Endothelial cell of umbilical vein (primary cell): ENCODE data around the gene DYNLT5. TPM values are rescaled to one million over a fixed set of nuclear protein-coding genes. Genes with fewer than 3 reads are reported as not detected.

Source experiments
- BruUV-seq: library from RNA; stranded (reverse); fragments of 400-500 nt; replicated peaks from 2 replicates; lab custom pipeline; 2021; lab: Mats Ljungman, UMichigan
- CTCF ChIA-PET: fragments of 300-600, 350-600 bp; sonication (Branson Sonifier 250); formaldehyde crosslinking; loops from one replicate; lab custom pipeline; 2021; ENCODE audit warnings: antibody characterized with exemption, inconsistent platforms; lab: Charles Lee
- POLR2A ChIA-PET: fragments of 300-600, 350-600 bp; sonication (Branson Sonifier 250); formaldehyde crosslinking; loops from one replicate; lab custom pipeline; 2021; ENCODE audit warnings: antibody characterized with exemption, inconsistent platforms; lab: Charles Lee
- DNase-seq: peaks from one replicate; pipeline ENCODE4 v3.0.0-alpha.2; 2011; ENCODE audit warnings: low read depth, low spot score
- FAIRE-seq: peaks from 2 replicates; lab custom pipeline; 2011; peaks lifted over from hg19 to GRCh38; lab: Jason Lieb, UNC
- H2AFZ ChIP-seq: 2 replicates; pipeline ENCODE4 v1.6.0; 2012; ENCODE audit warnings: low read depth, low read length, control low read depth, inconsistent platforms
- H3K27ac ChIP-seq: 2 replicates; pipeline ENCODE4 v1.5.1; 2011; ENCODE audit warnings: low read depth, mild to moderate bottlenecking, control low read depth, low read length, moderate library complexity; ENCODE audit not compliant: insufficient read depth
- H3K27me3 ChIP-seq, 2 experiments: 2 replicates each; pipeline versions ENCODE4 v1.6.0 to v1.6.1; 2011; ENCODE audit warnings: low read length in 2 of 2, mixed read lengths in 1 of 2; ENCODE audit not compliant: control insufficient read depth in 2 of 2, insufficient read depth in 2 of 2
- H3K36me3 ChIP-seq, 2 experiments: 2 replicates in 1 of 2; 3 replicates in 1 of 2; pipeline ENCODE4 v1.5.1; 2011; ENCODE audit warnings: low read length in 2 of 2, mild to moderate bottlenecking in 1 of 2, moderate library complexity in 1 of 2; ENCODE audit not compliant: control insufficient read depth in 2 of 2, insufficient read depth in 2 of 2; ENCODE audit errors: extremely low read depth in 1 of 2
- H3K4me1 ChIP-seq: 3 replicates; pipeline ENCODE4 v1.5.1; 2011; ENCODE audit warnings: mild to moderate bottlenecking, low read length; ENCODE audit not compliant: control insufficient read depth, insufficient read depth; ENCODE audit errors: extremely low read depth
- H3K4me2 ChIP-seq: 2 replicates; pipeline ENCODE4 v1.6.1; 2011; ENCODE audit warnings: low read length, control low read depth, mixed read lengths; ENCODE audit not compliant: insufficient read depth
- H3K4me3 ChIP-seq, 3 experiments: fragments of 200-600 bp in 1 of 3; sonication (generic), shearing (Covaris generic) in 1 of 3; replicated peaks in 1 of 3; 2 replicates each; pipeline ENCODE4 v1.5.1; 2011 to 2016; ENCODE audit warnings: control low read depth in 3 of 3, low read length in 3 of 3, mild to moderate bottlenecking in 2 of 3, inconsistent platforms in 1 of 3, low read depth in 1 of 3, moderate library complexity in 1 of 3; ENCODE audit not compliant: insufficient read depth in 1 of 3
- H3K79me2 ChIP-seq: 2 replicates; pipeline ENCODE4 v1.6.0; 2012; ENCODE audit warnings: low read length, inconsistent platforms; ENCODE audit not compliant: control insufficient read depth, insufficient read depth
- H3K9ac ChIP-seq: replicated peaks from 2 replicates; pipeline ENCODE3; 2011; ENCODE audit warnings: low read length, control low read depth; ENCODE audit not compliant: insufficient read depth; ENCODE audit errors: extremely low read depth
- H3K9me1 ChIP-seq: replicated peaks from 3 replicates; pipeline ENCODE4 v1.6.0; 2011; ENCODE audit warnings: mild to moderate bottlenecking, low read length; ENCODE audit not compliant: control insufficient read depth, insufficient read depth; ENCODE audit errors: extremely low read depth
- H3K9me3 ChIP-seq: replicated peaks from 2 replicates; pipeline ENCODE4 v1.5.1; 2012; ENCODE audit warnings: low read length, inconsistent platforms; ENCODE audit not compliant: control insufficient read depth, insufficient read depth
- H4K20me1 ChIP-seq: replicated peaks from 2 replicates; pipeline ENCODE3; 2011; ENCODE audit warnings: mild to moderate bottlenecking, low read length; ENCODE audit not compliant: control insufficient read depth, insufficient read depth; ENCODE audit errors: extremely low read depth
- CTCF ChIP-seq, 2 donors: IDR thresholded peaks; 1 replicate in 1 of 2; 2 replicates in 1 of 2; pipeline ENCODE4 v1.5.1; 2011; ENCODE audit warnings: low read length in 2 of 2, mild to moderate bottlenecking in 2 of 2, moderate library complexity in 2 of 2, control low read depth in 1 of 2, inconsistent platforms in 1 of 2, low read depth in 1 of 2; ENCODE audit not compliant: insufficient read depth in 1 of 2; ENCODE audit errors: extremely low read depth in 1 of 2
- EZH2 ChIP-seq: IDR thresholded peaks from 2 replicates; pipeline ENCODE4 v1.6.1; 2012; ENCODE audit warnings: borderline replicate concordance, low read depth, mild to moderate bottlenecking, moderate library complexity, low read length, inconsistent platforms; ENCODE audit not compliant: severe bottlenecking
- FOS ChIP-seq: IDR thresholded peaks from 2 replicates; pipeline ENCODE4 v1.6.1; 2011; ENCODE audit warnings: mild to moderate bottlenecking, low read length, moderate library complexity, borderline replicate concordance; ENCODE audit not compliant: insufficient read depth
- GATA2 ChIP-seq: IDR thresholded peaks from 2 replicates; pipeline ENCODE4 v1.7.0; 2011; ENCODE audit warnings: low read depth, mild to moderate bottlenecking, moderate library complexity, mixed read lengths, low read length; ENCODE audit not compliant: insufficient read length, insufficient read depth
- JUN ChIP-seq: IDR thresholded peaks from 2 replicates; pipeline ENCODE4 v1.6.1; 2011; ENCODE audit warnings: borderline replicate concordance, low read depth; ENCODE audit not compliant: insufficient read length, insufficient read depth
- MAX ChIP-seq: IDR thresholded peaks from 2 replicates; pipeline ENCODE4 v1.6.1; 2011; ENCODE audit not compliant: insufficient read depth, insufficient read length
- MYC ChIP-seq: IDR thresholded peaks from one replicate; pipeline ENCODE4 v1.6.1; 2011; ENCODE audit warnings: mild to moderate bottlenecking, low read depth, low read length
- POLR2A ChIP-seq: IDR thresholded peaks from 2 replicates; pipeline ENCODE4 v1.6.1; 2012; ENCODE audit warnings: low read depth, mild to moderate bottlenecking, control low read depth, low read length
- POLR2AphosphoS5 ChIP-seq: IDR thresholded peaks from 2 replicates; pipeline ENCODE4 v1.6.1; 2012; ENCODE audit warnings: low read depth, mild to moderate bottlenecking, control low read depth, low read length, moderate library complexity; ENCODE audit not compliant: insufficient read depth
- dilution Hi-C: fragments of 300-500 bp; cut with MboI; formaldehyde crosslinking; loops from one replicate; pipeline ENCODE4 v1.15.0; 2019; ENCODE audit warnings: low sequenced_read_pairs; ENCODE audit not compliant: extremely low pct_ligation_motif_present
- intact Hi-C: fragments of 100-400 bp; cut with micrococcal nuclease; formaldehyde crosslinking; loops from one replicate; pipeline ENCODE4 v1.10.0; 2022
- polyA plus RNA-seq, 4 experiments: library from polyadenylated mRNA; depleted of rRNA in 3 of 4; stranded (reverse) in 3 of 4; unstranded in 1 of 4; fragments of >200 nt; gene quantifications; 2 replicates each; pipeline versions ENCODE4 v1.2.1 to v1.2.3, GENCODE V29; 2011 to 2012; ENCODE audit warnings: missing spikeins in 1 of 4
- total RNA-seq: library from RNA; stranded (reverse); gene quantifications from 2 replicates; pipeline ENCODE4 v1.2.3, GENCODE V29; 2021

DYNLT5 gene
- total and polyA plus RNA-seq, 2 donors (not counting 3 experiments of a cell fraction or from before 2014, with no cell fraction given), result 4.0 to 4.5 TPM

GRCh38 chr1:66704177-66704875, 47.9 kb upstream of the DYNLT5 start:
- H3K9ac ChIP-seq, result no peak overlapping the region
- dilution Hi-C loops (no loop called here), intact Hi-C loops (no loop called here)
- H2AFZ ChIP-seq, result no peak overlapping the region
- no peak overlapping the region for H3K4me2 ChIP-seq
- DNase-seq, result no peak
- no peaks in the 10 kb centered on the region for H3K9me3 ChIP-seq
- H3K9me1 ChIP-seq, result no peaks in the 10 kb centered on the region
- H3K27ac ChIP-seq, result no peak overlapping the region
- no peaks in the 10 kb centered on the region for H3K36me3 ChIP-seq
- no peak for FAIRE-seq
- no TSS peak for BruUV-seq
- H3K27me3 ChIP-seq, result no peaks in the 10 kb centered on the region
- no peak overlapping the region for H3K4me3 ChIP-seq
- no peaks in the 10 kb centered on the region for H4K20me1 ChIP-seq
- ChIA-PET CTCF (interaction anchor here (1.0 kb wide), 1 partner anchor 21 kb away, joined by 3 read pairs; no protein-coding TSS in a partner anchor), POLR2A (no interaction called here)
- H3K79me2 ChIP-seq, result no peaks in the 10 kb centered on the region
- H3K4me1 ChIP-seq, result no peaks in the 10 kb centered on the region
- TF ChIP-seq MYC (no peak), EZH2 (no peak), POLR2A (no peak), CTCF (IDR thresholded peaks at IDR 0.05; ENCODE audit: extremely low read depth in 1 of 2, insufficient read depth in 1 of 2, low read depth in 1 of 2, low read length in 2 of 2) (no peak), MAX (no peak), POLR2AphosphoS5 (no peak), GATA2 (no peak), JUN (no peak), FOS (no peak)
